Common myeloid progenitor, CD34-positive (primary cell): ENCODE measurements around the gene EPB41L4B.
A peak's percentile ranks its signal among the peaks of the same experiment; 100 is the strongest.

Experiments
- CTCF ChIA-PET: fragments of 350-600 bp; sonication (Branson Sonifier 250); formaldehyde crosslinking; loops from one replicate; lab custom pipeline; 2021; ENCODE audit warnings: antibody characterized with exemption; lab: Charles Lee
- POLR2A ChIA-PET: fragments of 350-600 bp; sonication (Branson Sonifier 250); formaldehyde crosslinking; loops from one replicate; lab custom pipeline; 2021; ENCODE audit warnings: antibody characterized with exemption; lab: Charles Lee
- DNase-seq, 3 donors: peaks; one replicate each; pipeline versions ENCODE4 v3.0.0 to v3.0.0-alpha.2; 2013
- H3K27ac ChIP-seq, 2 experiments: 1 replicate in 1 of 2; 2 replicates in 1 of 2; pipeline ENCODE4 v1.7.0; 2013; ENCODE audit warnings: inconsistent platforms in 2 of 2, low read length in 2 of 2, mild to moderate bottlenecking in 2 of 2, low read depth in 1 of 2, moderate library complexity in 1 of 2; ENCODE audit not compliant: severe bottlenecking in 2 of 2, insufficient read depth in 1 of 2, poor library complexity in 1 of 2
- H3K27me3 ChIP-seq, 5 experiments: replicated peaks in 2 of 5; 1 replicate in 3 of 5; 2 replicates in 2 of 5; pipeline versions ENCODE4 v1.6.1 to v1.7.0; 2013; ENCODE audit warnings: low read length in 4 of 5, mild to moderate bottlenecking in 2 of 5, moderate library complexity in 2 of 5, inconsistent platforms in 1 of 5; ENCODE audit not compliant: insufficient read depth in 5 of 5, control insufficient read depth in 4 of 5
- H3K36me3 ChIP-seq, 4 experiments: 1 replicate in 2 of 4; 2 replicates in 2 of 4; pipeline versions ENCODE4 v1.6.1 to v1.7.0; 2013; ENCODE audit warnings: low read length in 3 of 4, control low read depth in 1 of 4, mild to moderate bottlenecking in 1 of 4; ENCODE audit not compliant: control insufficient read depth in 4 of 4, insufficient read depth in 4 of 4
- H3K4me1 ChIP-seq, 4 experiments: 1 replicate in 3 of 4; 2 replicates in 1 of 4; pipeline versions ENCODE4 v1.6.1 to v1.7.1; 2013; ENCODE audit warnings: low read length in 3 of 4, mild to moderate bottlenecking in 3 of 4, control low read depth in 1 of 4, inconsistent platforms in 1 of 4, moderate library complexity in 1 of 4; ENCODE audit not compliant: control insufficient read depth in 4 of 4, insufficient read depth in 4 of 4; ENCODE audit errors: control extremely low read depth in 1 of 4
- H3K4me3 ChIP-seq, 7 experiments: 1 replicate in 4 of 7; 2 replicates in 3 of 7; pipeline versions ENCODE4 v1.5.1 to v1.7.0; 2013; ENCODE audit warnings: mild to moderate bottlenecking in 7 of 7, low read length in 6 of 7, moderate library complexity in 6 of 7, inconsistent platforms in 2 of 7, low read depth in 2 of 7, control low read depth in 1 of 7; ENCODE audit not compliant: insufficient read depth in 4 of 7, control insufficient read depth in 1 of 7; ENCODE audit errors: extremely low read depth in 1 of 7
- H3K9me3 ChIP-seq, 5 experiments: 1 replicate in 4 of 5; 2 replicates in 1 of 5; pipeline versions ENCODE4 v1.6.1 to v1.7.1; 2013; ENCODE audit warnings: low read length in 4 of 5, mild to moderate bottlenecking in 2 of 5, inconsistent platforms in 1 of 5, low read depth in 1 of 5, moderate library complexity in 1 of 5; ENCODE audit not compliant: control insufficient read depth in 4 of 5, insufficient read depth in 2 of 5; ENCODE audit errors: control extremely low read depth in 1 of 5
- WGBS: methylation state at CpG from one replicate; pipeline ENCODE4 v1.1.5; 2013; ENCODE audit not compliant: insufficient coverage; 5-methylcytosine and 5-hydroxymethylcytosine counted together

EPB41L4B gene

DNA sequence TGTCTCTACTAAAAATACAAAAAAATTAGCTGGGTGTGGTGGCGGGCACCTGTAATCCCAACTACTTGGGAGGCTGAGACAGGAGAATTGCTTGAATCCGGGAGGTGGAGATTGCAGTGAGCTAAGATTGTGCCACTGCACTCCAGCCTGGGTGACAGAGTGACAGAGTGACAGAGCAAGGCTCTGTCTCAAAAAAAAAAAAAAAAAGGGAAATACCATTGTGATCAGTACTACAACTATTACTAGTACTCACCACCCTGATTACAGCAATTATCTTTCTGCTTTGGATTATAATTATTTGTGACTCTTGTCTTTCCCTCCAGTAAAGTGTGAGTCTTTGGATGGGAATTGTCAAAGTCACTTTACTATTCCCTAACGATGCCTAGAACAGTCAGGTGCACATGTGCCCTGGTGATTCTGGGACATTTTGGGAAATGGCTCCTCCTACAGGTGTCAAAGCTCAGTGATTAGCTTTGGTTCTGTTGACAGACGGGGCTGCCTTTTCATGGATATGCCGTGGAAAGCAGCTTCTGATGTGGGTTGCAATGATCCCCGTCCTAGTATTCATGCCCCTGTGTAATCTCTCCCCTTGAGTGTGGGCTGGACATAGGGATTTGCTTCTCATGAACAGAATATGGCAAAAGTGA is 122.0 kb downstream of the EPB41L4B start:
- H3K4me1 ChIP-seq, result no peaks in the 10 kb centered on the region
- POLR2A ChIA-PET, result no interaction called here
- H3K27ac ChIP-seq, result no peak overlapping the region
- no peaks in the 10 kb centered on the region for H3K36me3 ChIP-seq
- H3K4me3 ChIP-seq, result no peak overlapping the region
- no peaks in the 10 kb centered on the region for H3K9me3 ChIP-seq
- WGBS, result 62% methylated on average over 5 of the region's 6 CpGs
- H3K27me3 ChIP-seq, result peaks cover 0 to 33% (median 7%) of the 10 kb centered on the region in 5 experiments
- CTCF ChIA-PET, result interaction anchor here (1.0 to 1.3 kb wide), 2 partner anchors 15 to 71 kb away, joined by 3 read pairs; no protein-coding TSS in a partner anchor
- no peak for DNase-seq

DNA sequence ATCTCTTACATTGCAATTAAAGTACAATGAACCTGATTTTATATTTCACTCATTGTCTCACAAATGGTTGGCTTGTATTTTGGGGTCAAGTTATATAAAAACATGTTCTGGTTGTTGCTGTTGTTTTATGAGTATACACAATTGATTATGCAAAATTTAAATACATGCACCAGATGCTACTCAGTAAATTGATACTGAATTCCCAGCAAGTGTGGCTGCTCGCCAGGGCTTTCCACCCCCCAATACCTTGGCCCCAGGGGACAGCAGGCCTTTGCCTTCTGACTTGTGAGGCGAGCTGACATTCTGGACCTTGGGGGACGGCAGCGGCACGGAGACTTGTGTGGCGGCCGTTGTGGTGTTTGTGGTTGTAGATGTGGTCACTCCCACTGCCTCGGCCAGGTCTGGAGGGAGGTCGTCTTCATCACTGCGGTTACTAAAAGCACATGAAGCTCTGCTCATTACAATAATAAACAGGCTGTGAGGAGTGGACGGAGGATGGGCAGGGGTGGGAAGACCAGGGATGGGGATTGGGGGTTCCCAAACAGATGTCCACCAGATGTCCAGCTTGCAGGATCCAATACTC is 126.8 kb downstream of the EPB41L4B start:
- DNase-seq, result no peak
- no peaks in the 10 kb centered on the region for H3K9me3 ChIP-seq
- H3K4me1 ChIP-seq, result no peaks in the 10 kb centered on the region
- no peak overlapping the region for H3K27ac ChIP-seq
- WGBS, result no CpG with 5 or more reads among the region's 11 CpGs
- ChIA-PET POLR2A (no interaction called here), CTCF (interaction anchor here (0.7 kb wide), 1 partner anchor 423 kb away, joined by 3 read pairs; no protein-coding TSS in a partner anchor)
- H3K36me3 ChIP-seq, result no peaks in the 10 kb centered on the region
- H3K4me3 ChIP-seq, result no peak overlapping the region
- peaks cover 0 to 38% (median 9%) of the 10 kb centered on the region in 5 experiments for H3K27me3 ChIP-seq

DNA sequence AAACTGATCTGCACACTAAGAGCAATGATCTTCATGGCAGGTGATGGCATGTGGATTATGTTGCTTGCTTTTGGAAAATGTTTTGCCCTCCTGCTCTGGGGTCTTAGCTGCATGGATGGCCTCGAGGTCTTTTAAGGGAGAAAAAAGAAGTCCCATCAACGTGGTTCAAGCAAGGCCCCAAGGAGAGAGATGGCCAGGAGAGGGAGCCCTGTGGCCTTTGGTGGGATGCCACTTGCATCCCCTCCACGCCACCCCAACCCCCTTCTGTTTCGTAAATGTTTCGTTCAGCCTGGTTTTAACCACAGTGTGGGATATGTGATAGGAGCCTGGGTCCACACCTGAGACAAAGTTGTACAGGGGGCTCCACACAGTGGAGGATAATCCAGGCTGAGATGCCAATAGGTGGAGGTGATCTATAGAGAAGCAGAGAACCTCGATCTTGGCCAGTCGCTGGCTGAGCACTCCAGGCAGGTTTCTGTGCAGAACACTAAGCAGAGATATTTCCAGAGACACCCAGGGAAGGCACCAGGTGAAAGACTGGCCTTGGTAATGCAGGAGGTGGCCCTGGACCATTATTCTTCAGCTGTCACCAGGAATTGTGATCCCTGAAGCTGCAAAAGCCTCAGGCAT is 128.0 kb downstream of the EPB41L4B start:
- peaks cover 0 to 40% (median 8%) of the 10 kb centered on the region in 5 experiments for H3K27me3 ChIP-seq
- POLR2A ChIA-PET, result no interaction called here
- CTCF ChIA-PET, result interaction anchor here (0.7 kb wide), 1 partner anchor 424 kb away, joined by 3 read pairs; no protein-coding TSS in a partner anchor
- no peak overlapping the region for H3K4me3 ChIP-seq
- peak; percentile 2 to 13 (median 4) for DNase-seq
- H3K4me1 ChIP-seq, result no peaks in the 10 kb centered on the region
- H3K36me3 ChIP-seq, result no peaks in the 10 kb centered on the region
- no peaks in the 10 kb centered on the region for H3K9me3 ChIP-seq
- WGBS, result 66% methylated on average over 7 of the region's 7 CpGs
- H3K27ac ChIP-seq, result no peak overlapping the region

DNA sequence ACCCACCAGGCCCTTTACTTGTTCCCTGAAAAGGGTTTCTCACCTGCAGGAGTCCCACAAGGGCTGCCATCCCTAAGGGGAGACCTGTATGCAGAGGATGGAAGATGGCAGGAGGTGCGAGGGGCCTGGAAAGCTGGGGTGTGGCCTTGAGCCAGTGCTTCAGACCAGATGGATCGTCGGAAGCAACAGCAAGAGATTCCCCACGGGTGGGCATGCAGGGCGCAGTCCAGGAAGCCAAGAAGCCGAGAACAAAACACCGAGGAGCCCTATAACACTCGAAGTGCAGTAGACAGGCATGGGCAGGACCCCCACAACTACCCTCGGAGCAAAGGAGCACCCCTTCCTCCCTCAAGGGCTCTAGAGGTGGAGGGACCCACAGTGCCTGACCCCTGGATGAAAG is 129.1 kb downstream of the EPB41L4B start:
- Histone ChIP-seq H3K36me3 (no peaks in the 10 kb centered on the region), H3K4me1 (no peaks in the 10 kb centered on the region), H3K27ac (no peak overlapping the region), H3K9me3 (no peaks in the 10 kb centered on the region), H3K4me3 (no peak overlapping the region), H3K27me3 (peaks cover 0 to 40% (median 8%) of the 10 kb centered on the region in 5 experiments)
- ChIA-PET CTCF (no interaction called here), POLR2A (no interaction called here)
- no peak for DNase-seq
- WGBS, result 95% methylated on average over 8 of the region's 9 CpGs

DNA sequence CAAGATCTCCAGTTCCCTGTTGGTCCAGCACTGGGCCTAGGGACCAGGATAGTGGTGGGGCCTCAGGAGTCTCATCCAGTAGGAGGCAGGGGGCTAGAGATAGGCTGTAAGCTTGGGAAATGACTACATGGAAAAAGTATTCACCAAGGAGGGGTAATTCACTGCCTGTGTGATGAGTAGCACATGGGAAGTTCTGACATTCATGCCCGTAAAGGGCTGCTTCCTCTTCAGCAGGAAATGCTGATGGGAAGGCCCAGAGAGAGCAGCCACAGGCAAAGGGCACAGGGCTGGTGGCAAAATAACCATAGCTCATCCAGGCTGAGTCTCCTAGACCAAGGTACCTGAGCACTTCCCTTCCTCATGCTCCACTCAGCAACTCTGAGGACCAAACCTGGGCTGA is 130.7 kb downstream of the EPB41L4B start:
- POLR2A ChIA-PET, result no interaction called here
- Histone ChIP-seq H3K27me3 (peaks cover 0 to 48% (median 11%) of the 10 kb centered on the region in 5 experiments), H3K27ac (no peak overlapping the region), H3K36me3 (no peaks in the 10 kb centered on the region), H3K9me3 (no peaks in the 10 kb centered on the region), H3K4me1 (no peaks in the 10 kb centered on the region), H3K4me3 (no peak overlapping the region)
- DNase-seq, result no peak
- CTCF ChIA-PET, result no interaction called here
- WGBS, result 10% methylated on average over 1 of the region's 1 CpG

DNA sequence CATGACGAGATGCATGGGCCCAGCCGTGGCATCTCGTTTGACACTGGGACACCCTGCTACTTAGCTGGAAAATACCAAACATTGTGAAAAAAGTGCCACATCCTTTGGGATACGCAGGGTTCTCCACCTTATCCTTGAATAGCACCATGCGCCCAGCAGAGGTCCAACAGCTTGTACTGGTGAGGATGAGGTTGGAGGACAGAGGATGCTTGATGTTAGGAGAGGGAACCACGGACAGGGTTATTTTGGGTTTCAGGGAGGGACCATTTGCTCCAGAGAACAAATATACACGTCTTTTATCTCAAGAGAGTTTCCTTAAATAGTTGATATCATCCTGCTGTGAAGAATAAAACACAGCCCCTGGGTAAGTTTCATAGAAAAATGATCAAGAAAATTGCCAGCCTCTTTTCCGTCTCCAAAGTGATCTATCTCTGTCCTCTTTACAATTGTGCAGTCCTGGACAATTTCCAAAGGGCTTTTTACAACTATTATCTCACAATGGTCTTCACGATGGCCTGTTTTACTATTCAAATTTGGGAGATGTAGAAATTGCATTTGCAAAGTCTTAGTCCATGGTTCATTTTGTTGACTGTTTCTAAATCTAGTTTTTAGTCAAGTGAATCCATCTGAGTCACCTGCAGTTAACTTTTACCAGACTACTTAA is 133.9 kb downstream of the EPB41L4B start:
- CTCF ChIA-PET, result interaction anchor here (1.4 kb wide), 1 partner anchor 19 kb away, joined by 4 read pairs; no protein-coding TSS in a partner anchor
- 91% methylated on average over 9 of the region's 9 CpGs for WGBS
- Histone ChIP-seq H3K27me3 (peaks cover 0 to 38% (median 6%) of the 10 kb centered on the region in 5 experiments), H3K36me3 (no peaks in the 10 kb centered on the region), H3K4me1 (no peaks in the 10 kb centered on the region), H3K27ac (no peak overlapping the region), H3K4me3 (no peak overlapping the region), H3K9me3 (no peaks in the 10 kb centered on the region)
- DNase-seq, result no peak
- POLR2A ChIA-PET, result no interaction called here
